GM11168 (cell line): ENCODE results near the gene KCNJ9.

Experiments
- in situ Hi-C: fragments of 300-500 bp; cut with MboI; formaldehyde crosslinking; loops from one replicate; pipeline ENCODE4 v1.12.0; 2022; ENCODE audit warnings: low sequenced_read_pairs; ENCODE audit not compliant: unreplicated experiment

KCNJ9 gene

GRCh38 chr1:160099716-160100375, 18.5 kb downstream of the KCNJ9 start:
- in situ Hi-C loops = loop anchor here (10.0 kb wide), 1 partner anchor 275 kb away; no protein-coding TSS in a partner anchor

DNA sequence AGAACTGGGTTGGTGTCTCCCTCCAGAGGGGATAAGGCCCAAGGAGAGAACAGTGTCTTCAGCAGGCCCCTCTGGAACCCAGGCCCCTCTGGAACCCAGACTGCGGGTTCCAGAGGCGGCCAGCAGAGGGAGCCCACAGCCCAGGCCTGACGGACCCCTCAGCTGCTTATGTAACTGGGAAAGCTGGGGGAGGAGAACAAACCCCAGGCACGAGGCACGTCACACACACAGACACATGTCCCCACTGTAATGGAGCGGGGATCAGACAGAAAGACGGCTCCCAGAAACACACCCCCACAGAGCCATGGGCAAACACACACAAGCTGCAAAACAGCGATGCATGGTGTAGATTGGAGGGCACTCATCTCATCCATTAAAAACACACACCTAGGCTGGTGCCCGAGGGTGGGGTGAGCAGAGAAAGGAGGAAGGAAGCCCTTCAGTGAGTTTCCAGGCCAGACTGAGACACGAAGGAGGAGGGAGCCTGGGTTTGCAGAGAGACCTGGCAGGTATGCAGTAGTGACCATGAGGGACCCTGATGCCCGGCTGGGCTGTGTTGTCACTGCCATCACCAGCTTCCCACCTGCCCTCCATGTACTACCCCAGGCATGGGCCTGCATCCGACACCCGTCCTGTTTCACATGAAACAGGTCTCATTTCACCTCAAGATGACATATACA, 19.8 kb downstream of the KCNJ9 start:
- in situ Hi-C loops = no loop called here

DNA sequence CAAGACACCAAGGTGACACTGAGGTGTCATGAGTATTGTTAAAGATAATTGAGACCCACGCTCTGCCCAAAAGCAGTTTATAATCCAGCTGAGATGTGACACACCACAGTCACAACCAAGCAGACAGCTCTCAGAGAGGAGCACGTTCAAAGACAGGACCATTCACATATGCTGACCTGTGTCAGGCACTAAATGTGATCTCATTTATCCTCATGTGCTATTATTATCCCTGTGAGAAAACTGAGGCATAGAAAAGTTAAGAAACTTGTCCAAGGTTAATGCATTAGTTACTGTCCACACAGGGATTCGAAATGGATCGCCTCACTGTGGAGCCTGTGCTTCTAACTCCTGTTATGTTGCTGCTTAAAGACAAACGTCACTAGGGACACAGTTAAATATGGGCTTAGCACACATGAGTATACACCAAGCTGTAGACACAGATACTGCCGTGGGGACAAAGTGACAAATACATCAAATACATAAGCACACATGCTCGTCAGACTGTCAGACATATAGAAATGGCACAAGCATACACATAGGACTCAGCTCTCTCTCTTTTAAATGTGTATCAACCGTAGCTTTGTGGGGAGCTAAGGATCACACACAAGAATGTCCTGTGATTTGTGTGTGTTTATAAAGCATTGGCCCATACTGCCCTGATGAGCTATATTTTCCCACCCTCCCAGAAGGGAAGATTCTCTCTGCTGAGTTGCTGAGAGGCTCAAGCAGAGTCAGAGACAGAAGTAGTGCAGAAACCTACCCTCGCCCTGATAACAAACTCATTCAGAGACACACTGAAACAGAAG, 20.6 kb downstream of the KCNJ9 start:
- in situ Hi-C loops = no loop called here

GRCh38 chr1:160103658-160104408, 22.5 kb downstream of the KCNJ9 start:
- in situ Hi-C loops = no loop called here

- in situ Hi-C loops = no loop called here
These were observed 23.1 kb downstream of the KCNJ9 start for GRCh38 chr1:160104486-160104885.

DNA sequence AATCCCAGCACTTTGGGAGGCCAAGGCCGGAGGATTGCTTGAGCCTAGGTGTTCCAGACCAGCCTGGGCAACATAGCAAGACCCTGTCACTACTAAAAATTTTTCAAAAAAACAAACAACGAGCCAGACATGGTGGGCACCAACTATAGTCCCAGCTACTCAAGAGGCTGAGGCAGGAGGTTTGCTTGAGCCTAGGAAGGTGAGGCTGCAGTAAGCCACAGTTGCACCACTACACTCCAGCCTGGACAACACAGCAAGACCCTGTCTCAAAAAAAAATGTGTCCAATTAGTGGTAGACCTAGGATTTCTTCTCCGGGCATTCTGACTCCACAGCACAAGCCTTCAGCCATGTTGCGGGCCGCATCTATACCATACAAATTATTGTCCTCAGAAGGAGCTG, 23.8 kb downstream of the KCNJ9 start:
- in situ Hi-C loops = loop anchor here (5.0 kb wide), 1 partner anchor 67 kb away; no protein-coding TSS in a partner anchor

DNA sequence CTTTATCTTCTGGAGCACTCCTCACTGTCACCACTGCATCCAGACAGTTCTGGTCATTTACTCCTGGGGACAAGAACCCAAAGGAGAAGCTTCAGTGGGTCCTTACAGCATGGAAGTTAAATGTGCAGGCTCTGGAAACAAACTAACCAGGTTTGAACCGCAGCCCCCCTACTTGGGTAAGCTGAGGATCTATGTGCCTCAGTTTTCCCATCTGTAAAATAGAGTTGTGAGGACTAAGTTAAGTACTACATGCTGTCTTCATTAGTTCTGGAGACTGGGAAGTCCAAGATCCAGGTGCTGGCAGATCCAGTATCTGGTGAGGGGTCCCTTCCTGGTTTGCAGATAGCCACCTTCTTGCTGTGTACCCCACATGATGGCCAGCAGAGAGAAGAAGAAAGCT, 26.2 kb downstream of the KCNJ9 start:
- in situ Hi-C loops = loop anchor here (5.0 kb wide), 1 partner anchor 65 kb away; no protein-coding TSS in a partner anchor

GRCh38 chr1:160108888-160109662, 27.7 kb downstream of the KCNJ9 start:
- in situ Hi-C loops = loop anchor here (5.0 kb wide), 1 partner anchor 63 kb away; no protein-coding TSS in a partner anchor

DNA sequence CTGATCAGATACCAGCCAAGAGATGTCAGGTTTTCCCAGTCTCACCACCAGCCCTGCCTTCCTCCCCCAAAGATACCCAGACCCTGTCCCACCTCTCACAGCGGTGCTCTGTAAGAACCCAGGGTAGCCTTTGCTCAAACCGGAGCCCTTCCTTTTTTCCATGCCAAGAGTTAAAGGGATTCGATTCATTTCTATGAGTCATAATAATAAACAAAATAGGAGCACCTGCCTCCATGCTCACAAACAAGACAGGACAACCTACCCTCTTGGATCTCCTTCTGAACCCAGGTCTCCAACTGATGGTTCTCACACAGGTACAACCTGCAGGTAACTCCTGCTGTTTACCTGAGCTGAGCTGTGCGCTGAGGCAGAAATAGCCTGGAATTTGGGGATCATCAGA, 28.3 kb downstream of the KCNJ9 start:
- in situ Hi-C loops = loop anchor here (5.0 to 10.0 kb wide), 2 partner anchors 63 to 145 kb away; no protein-coding TSS in a partner anchor

DNA sequence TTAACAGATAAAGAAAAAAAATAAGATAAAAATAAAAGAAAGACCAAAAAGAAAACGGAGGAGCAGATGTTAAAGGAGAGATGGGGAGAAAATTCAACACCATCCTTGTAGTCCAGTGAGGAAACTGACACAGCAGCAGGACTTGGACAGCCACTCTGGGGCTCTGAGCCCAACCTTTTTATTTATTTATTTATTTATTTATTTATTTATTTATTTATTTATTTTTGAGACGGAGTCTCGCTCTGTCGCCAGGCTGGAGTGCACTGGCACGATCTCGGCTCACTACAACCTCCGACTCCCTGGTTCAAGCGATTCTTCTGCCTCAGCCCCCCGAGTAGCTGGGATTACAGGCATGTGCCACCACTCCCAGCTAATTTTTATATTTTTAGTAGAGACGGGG, 30.1 kb downstream of the KCNJ9 start:
- in situ Hi-C loops = loop anchor here (10.0 kb wide), 1 partner anchor 143 kb away; no protein-coding TSS in a partner anchor

- in situ Hi-C loops = loop anchor here (10.0 kb wide), 1 partner anchor 142 kb away; no protein-coding TSS in a partner anchor
These were observed 31.0 kb downstream of the KCNJ9 start for GRCh38 chr1:160112357-160112756.

- in situ Hi-C loops = loop anchor here (10.0 kb wide), 1 partner anchor 141 kb away; no protein-coding TSS in a partner anchor
These were observed 32.1 kb downstream of the KCNJ9 start for GRCh38 chr1:160113407-160113806.

DNA sequence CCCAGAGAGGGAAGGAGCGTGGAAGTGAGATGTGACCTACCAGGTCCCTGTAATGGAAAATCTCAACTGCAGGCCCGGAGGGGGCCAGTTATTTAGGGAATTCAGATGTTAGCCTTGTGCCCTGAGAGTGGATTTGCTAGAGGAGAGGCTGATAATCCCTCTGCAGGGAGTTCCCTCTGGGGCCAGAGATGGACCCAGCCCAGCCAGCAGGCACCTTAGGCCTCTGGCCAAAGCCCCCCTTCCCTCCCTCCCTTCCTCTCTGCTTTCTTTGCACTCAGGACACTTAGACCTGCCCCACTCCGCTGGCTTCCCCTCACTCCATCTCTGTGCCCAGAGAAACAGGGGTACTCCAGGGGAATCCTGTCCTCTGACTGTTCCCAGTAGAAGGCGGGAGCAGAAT, 32.7 kb downstream of the KCNJ9 start:
- in situ Hi-C loops = loop anchor here (10.0 kb wide), 1 partner anchor 141 kb away; no protein-coding TSS in a partner anchor

GRCh38 chr1:160115545-160116282, 34.4 kb downstream of the KCNJ9 start, which contains the start of gene ATP1A2:
ATP1A2 (plus strand) TSS chr1:160115759; CDS start chr1:160115862, 103 bp downstream.
- in situ Hi-C loops = loop anchor here (10.0 kb wide), 1 partner anchor 139 kb away; no protein-coding TSS in a partner anchor

GRCh38 chr1:160116283-160117147, 35.2 kb downstream of the KCNJ9 start:
- in situ Hi-C loops = loop anchor here (10.0 kb wide), 1 partner anchor 138 kb away; no protein-coding TSS in a partner anchor

DNA sequence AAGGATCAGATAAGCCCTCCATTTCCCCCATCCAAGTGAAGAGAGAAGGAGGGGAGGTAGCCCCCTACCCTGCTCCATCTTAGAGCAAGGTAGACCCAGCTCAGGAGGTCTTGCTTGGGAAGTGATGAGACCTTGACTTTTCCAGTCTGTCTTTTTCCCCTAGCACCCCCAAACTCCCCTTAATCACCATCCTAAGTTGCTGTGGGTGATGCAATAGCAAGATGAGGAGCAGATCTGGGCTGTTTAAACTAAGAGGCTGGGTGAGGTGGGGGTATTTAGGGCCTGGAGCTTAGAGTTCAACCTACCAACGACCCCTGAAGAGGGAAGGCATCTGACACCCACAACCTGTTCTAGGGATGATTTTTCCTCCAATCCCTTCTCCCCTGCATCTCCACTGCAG, 36.0 kb downstream of the KCNJ9 start:
- in situ Hi-C loops = loop anchor here (10.0 kb wide), 1 partner anchor 138 kb away; no protein-coding TSS in a partner anchor

DNA sequence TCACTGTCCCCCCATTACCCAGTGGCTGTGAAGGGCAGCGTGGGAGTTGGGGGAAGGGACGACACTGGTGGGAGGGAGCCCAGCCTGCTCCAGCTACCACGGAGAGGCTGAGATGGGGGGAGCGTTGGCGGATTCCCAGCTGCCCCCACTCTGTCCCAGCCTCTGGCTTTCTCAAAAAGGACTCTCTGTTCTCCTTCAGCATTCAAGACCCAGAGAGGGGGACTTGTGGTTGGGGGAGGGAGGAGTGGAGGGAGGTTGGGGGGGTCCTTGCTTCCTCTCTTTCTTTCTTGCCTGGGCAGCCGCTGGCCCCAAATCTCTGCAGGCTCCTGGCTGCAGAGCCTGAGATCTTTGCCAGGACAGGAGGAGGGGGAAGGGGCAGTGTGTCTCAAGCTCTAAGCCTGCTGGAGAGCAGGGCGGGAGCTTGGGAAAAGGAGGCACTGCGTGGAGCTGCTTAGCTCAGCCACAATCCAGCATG, 36.4 kb downstream of the KCNJ9 start:
- in situ Hi-C loops = loop anchor here (10.0 kb wide), 1 partner anchor 137 kb away; no protein-coding TSS in a partner anchor
